ENCODE measurements around the gene GRID2IP.
"Not testable (repeated sequence)": the region's sequence is repeated elsewhere in the genome, so short reads cannot be mapped to it uniquely, and the experiment has no call there.

GRID2IP gene

GRCh38 chr7:6481445-6481844 is 69.8 kb downstream of the GRID2IP start:
- no peak for DNase-seq

- DNase-seq, result no peak
Measured at GRCh38 chr7:6480323-6480660, 71.0 kb downstream of the GRID2IP start.

- no peak for DNase-seq
Measured at GRCh38 chr7:6479067-6479466, 72.2 kb downstream of the GRID2IP start.

GRCh38 chr7:6478186-6478585 is 73.1 kb downstream of the GRID2IP start:
- DNase-seq, result no peak

- DNase-seq, result no peak
Measured at GRCh38 chr7:6477318-6477660, 74.0 kb downstream of the GRID2IP start.

GRCh38 chr7:6476596-6477317 is 74.5 kb downstream of the GRID2IP start:
- no peak for DNase-seq

GRCh38 chr7:6475433-6476186 is 75.7 kb downstream of the GRID2IP start:
- DNase-seq, result no peak

GRCh38 chr7:6465862-6466261 is 85.4 kb downstream of the GRID2IP start:
- DNase-seq, result no peak

GRCh38 chr7:6463609-6464008 is 87.7 kb downstream of the GRID2IP start:
- not testable (repeated sequence) for DNase-seq

GRCh38 chr7:6461946-6462550 is 89.2 kb downstream of the GRID2IP start:
- DNase-seq, result no peak

GRCh38 chr7:6460990-6461584 is 90.2 kb downstream of the GRID2IP start:
- no peak for DNase-seq

- DNase-seq, result no peak
Measured at GRCh38 chr7:6460303-6460702, 91.0 kb downstream of the GRID2IP start.

- not testable (repeated sequence) for DNase-seq
Measured at GRCh38 chr7:6458676-6459075, 92.6 kb downstream of the GRID2IP start.

- DNase-seq, result no peak
Measured at GRCh38 chr7:6453734-6454133, 97.5 kb downstream of the GRID2IP start.

- DNase-seq, result no peak
Measured at GRCh38 chr7:6451224-6451705, 100.0 kb downstream of the GRID2IP start.

GRCh38 chr7:6450591-6450990 is 100.7 kb downstream of the GRID2IP start:
- not testable (repeated sequence) for DNase-seq

- DNase-seq, result not testable (repeated sequence)
Measured at GRCh38 chr7:6449884-6450283, 101.4 kb downstream of the GRID2IP start.

- DNase-seq, result no peak
Measured at GRCh38 chr7:6448943-6449543, 102.2 kb downstream of the GRID2IP start.

- peak; percentile 92 for DNase-seq
Measured at GRCh38 chr7:6447581-6448199, 103.6 kb downstream of the GRID2IP start, which contains the start of gene DAGLB. Gene DAGLB (minus strand): TSS chr7:6447954. CDS start chr7:6447842, 112 bp downstream.
